Neuronal stem cell (in vitro differentiated cells): Measurements from ENCODE around the gene GPR162.

Experiments
- DNase-seq: peaks from one replicate; pipeline ENCODE4 v3.0.0-alpha.2; 2013; ENCODE audit warnings: low spot score
- H2AFZ ChIP-seq: one replicate; pipeline ENCODE4 v1.6.1; 2013; ENCODE audit warnings: mild to moderate bottlenecking, low read length, inconsistent platforms
- H2AK5ac ChIP-seq: 2 replicates; pipeline ENCODE4 v1.6.1; 2013; ENCODE audit warnings: low read depth, mild to moderate bottlenecking, inconsistent platforms, low read length, moderate library complexity, mixed read lengths
- H2BK120ac ChIP-seq: 2 replicates; pipeline ENCODE4 v1.6.1; 2013; ENCODE audit warnings: low read depth, mild to moderate bottlenecking, inconsistent platforms, low read length, moderate library complexity, mixed read lengths
- H2BK12ac ChIP-seq: one replicate; pipeline ENCODE4 v1.6.1; 2013; ENCODE audit warnings: low read length, inconsistent platforms
- H2BK15ac ChIP-seq: 2 replicates; pipeline ENCODE4 v1.6.1; 2013; ENCODE audit warnings: mild to moderate bottlenecking, low read length, inconsistent platforms, mixed read lengths
- H2BK5ac ChIP-seq: one replicate; pipeline ENCODE4 v1.6.1; 2013; ENCODE audit warnings: inconsistent platforms, mild to moderate bottlenecking, low read length, moderate library complexity
- H3K14ac ChIP-seq: one replicate; pipeline ENCODE4 v1.6.1; 2013; ENCODE audit warnings: low read length, inconsistent platforms
- H3K18ac ChIP-seq: 2 replicates; pipeline ENCODE4 v1.6.1; 2013; ENCODE audit warnings: low read length, inconsistent platforms
- H3K23ac ChIP-seq: 2 replicates; pipeline ENCODE4 v1.6.1; 2013; ENCODE audit warnings: low read depth, mild to moderate bottlenecking, mixed read lengths, low read length, inconsistent platforms; ENCODE audit not compliant: poor library complexity
- H3K27ac ChIP-seq: replicated peaks from 3 replicates; pipeline ENCODE4 v1.5.1; 2013; ENCODE audit warnings: low read length, inconsistent platforms
- H3K27me3 ChIP-seq, 3 experiments: 2 replicates each; pipeline ENCODE4 v1.6.1; 2013; ENCODE audit warnings: low read length in 3 of 3, mild to moderate bottlenecking in 2 of 3, inconsistent platforms in 1 of 3, low read depth in 1 of 3, mixed read lengths in 1 of 3, moderate library complexity in 1 of 3; ENCODE audit not compliant: control insufficient read depth in 3 of 3, insufficient read depth in 3 of 3
- H3K36me3 ChIP-seq, 2 donors: replicated peaks in 1 of 2; 2 replicates each; pipeline ENCODE4 v1.6.1; 2013; ENCODE audit warnings: low read length in 2 of 2; ENCODE audit not compliant: control insufficient read depth in 2 of 2, insufficient read depth in 2 of 2
- H3K4ac ChIP-seq: 2 replicates; pipeline ENCODE4 v1.6.1; 2013; ENCODE audit warnings: inconsistent platforms, mild to moderate bottlenecking, low read length, moderate library complexity
- H3K4me1 ChIP-seq, 2 donors: 1 replicate in 1 of 2; 2 replicates in 1 of 2; pipeline ENCODE4 v1.6.1; 2013; ENCODE audit warnings: low read length in 2 of 2, low read depth in 1 of 2; ENCODE audit not compliant: control insufficient read depth in 2 of 2, insufficient read depth in 1 of 2
- H3K4me2 ChIP-seq: one replicate; pipeline ENCODE4 v1.6.1; 2013; ENCODE audit warnings: mild to moderate bottlenecking, low read length, inconsistent platforms; ENCODE audit not compliant: insufficient read depth, poor library complexity, severe bottlenecking
- H3K4me3 ChIP-seq, 2 donors: 2 replicates each; pipeline ENCODE4 v1.5.1; 2013; ENCODE audit warnings: low read length in 2 of 2, mild to moderate bottlenecking in 2 of 2, inconsistent platforms in 1 of 2, moderate library complexity in 1 of 2
- H3K79me1 ChIP-seq: one replicate; pipeline ENCODE4 v1.6.1; 2013; ENCODE audit warnings: low read depth, mild to moderate bottlenecking, inconsistent platforms, low read length, moderate library complexity
- H3K9ac ChIP-seq: one replicate; pipeline ENCODE4 v1.6.1; 2013; ENCODE audit warnings: mild to moderate bottlenecking, low read depth, low read length, inconsistent platforms; ENCODE audit not compliant: poor library complexity
- H3K9me3 ChIP-seq, 2 donors: replicated peaks in 1 of 2; 2 replicates each; pipeline versions ENCODE3 to v1.6.1; 2013; ENCODE audit warnings: low read length in 2 of 2, mild to moderate bottlenecking in 2 of 2, inconsistent platforms in 1 of 2, low read depth in 1 of 2, mixed read lengths in 1 of 2, moderate library complexity in 1 of 2; ENCODE audit not compliant: control insufficient read depth in 2 of 2, insufficient read depth in 1 of 2
- H4K8ac ChIP-seq: one replicate; pipeline ENCODE4 v1.6.1; 2013; ENCODE audit warnings: low read depth, mild to moderate bottlenecking, inconsistent platforms, low read length, moderate library complexity
- H4K91ac ChIP-seq: one replicate; pipeline ENCODE4 v1.6.1; 2013; ENCODE audit warnings: low read length, low read depth, mild to moderate bottlenecking, inconsistent platforms; ENCODE audit not compliant: poor library complexity
- WGBS, 2 donors: extraction: QIAGEN DNeasy Blood & Tissue Kit; methylation state at CpG; one replicate each; pipeline ENCODE4 v1.1.7; 2013; ENCODE audit warnings: missing lambda C conversion rate in 2 of 2, mixed read lengths in 1 of 2; ENCODE audit not compliant: insufficient read length in 2 of 2, insufficient replicate concordance in 1 of 2; ENCODE audit errors: extremely low coverage in 2 of 2; 5-methylcytosine and 5-hydroxymethylcytosine counted together

The GPR162 gene

DNA sequence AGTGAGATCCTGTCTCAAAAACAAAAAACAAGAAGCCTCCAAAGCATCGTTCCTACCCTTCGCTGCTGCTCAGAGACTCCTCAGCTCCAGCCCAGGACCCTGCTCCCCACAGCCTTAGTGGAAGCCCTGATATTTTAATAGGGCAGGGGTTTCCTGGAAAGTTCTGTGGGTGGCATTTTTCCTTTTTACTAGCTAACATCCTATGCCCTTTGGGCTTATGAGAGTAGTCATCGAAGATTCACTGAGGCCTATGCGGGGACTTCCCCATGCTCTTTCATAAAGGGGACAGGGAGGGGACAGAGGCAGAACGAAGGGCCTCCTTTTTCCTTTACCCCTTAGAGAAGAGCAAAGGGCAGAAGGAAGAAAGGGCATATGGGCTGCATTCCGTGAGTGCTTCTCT lies 41.0 kb upstream of the GPR162 start:
- Histone ChIP-seq H2BK15ac (peak overlapping the region; percentile 53), H3K27me3 (no peaks in the 10 kb centered on the region), H3K9me3 (no peaks in the 10 kb centered on the region), H3K4ac (no peak overlapping the region), H3K27ac (no peak overlapping the region), H2BK12ac (no peak overlapping the region), H2AFZ (peak overlapping the region; percentile 62), H3K23ac (no peak overlapping the region), H2BK5ac (no peak overlapping the region), H3K36me3 (peaks cover 4 to 22% of the 10 kb centered on the region in 2 donors), H3K4me3 (no peak overlapping the region), H3K18ac (no peak overlapping the region), H4K91ac (no peak overlapping the region), H2AK5ac (no peak overlapping the region), H3K4me1 (peaks cover 16 to 27% of the 10 kb centered on the region in 2 donors), H3K79me1 (no peaks in the 10 kb centered on the region), H4K8ac (no peak overlapping the region), H3K14ac (no peak overlapping the region), H3K4me2 (no peak overlapping the region), H3K9ac (no peak overlapping the region), H2BK120ac (no peak overlapping the region)
- no CpG with 5 or more reads among the region's 6 CpGs for WGBS, 2 donors
- DNase-seq = no peak

DNA sequence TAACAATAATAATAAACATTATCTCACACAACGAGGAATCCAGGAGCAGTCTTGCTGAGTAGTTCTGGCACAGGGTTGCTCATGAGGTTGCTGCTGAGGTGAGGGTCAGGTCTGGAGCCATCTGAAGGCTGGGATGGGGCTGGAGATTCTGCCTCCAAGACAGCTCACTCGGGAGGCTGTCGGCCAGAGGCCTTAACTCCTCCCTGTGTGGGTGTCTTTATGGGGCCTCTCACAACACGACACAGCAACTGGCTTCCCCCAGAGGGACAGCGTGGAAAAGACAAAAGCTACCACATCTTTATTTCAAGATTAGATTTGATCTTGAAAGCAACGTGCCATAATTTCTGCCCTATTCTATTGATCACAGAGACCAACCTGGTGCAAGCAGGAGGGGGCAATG lies 39.5 kb upstream of the GPR162 start:
- no CpG with 5 or more reads among the region's 6 CpGs for WGBS, 2 donors
- H2AFZ ChIP-seq = peak overlapping the region; percentile 12
- peaks cover 0 to 7% of the 10 kb centered on the region in 2 donors for H3K36me3 ChIP-seq
- H2BK120ac ChIP-seq = no peak overlapping the region
- no peak overlapping the region for H3K23ac ChIP-seq
- DNase-seq = no peak
- H2BK5ac ChIP-seq = no peak overlapping the region
- H2BK15ac ChIP-seq = no peak overlapping the region
- H3K4ac ChIP-seq = no peak overlapping the region
- H3K27ac ChIP-seq = no peak overlapping the region
- peaks cover 19 to 36% of the 10 kb centered on the region in 2 donors for H3K4me1 ChIP-seq
- no peak overlapping the region for H4K8ac ChIP-seq
- no peak overlapping the region for H3K9ac ChIP-seq
- H3K18ac ChIP-seq = peak overlapping the region; percentile 29
- no peaks in the 10 kb centered on the region for H3K9me3 ChIP-seq
- H3K79me1 ChIP-seq = no peaks in the 10 kb centered on the region
- no peak overlapping the region for H2BK12ac ChIP-seq
- no peak overlapping the region for H3K4me2 ChIP-seq
- H3K27me3 ChIP-seq = no peaks in the 10 kb centered on the region
- no peak overlapping the region for H3K14ac ChIP-seq
- peak overlapping the region; percentile 53 for H2AK5ac ChIP-seq
- no peak overlapping the region for H4K91ac ChIP-seq
- H3K4me3 ChIP-seq = no peak overlapping the region

DNA sequence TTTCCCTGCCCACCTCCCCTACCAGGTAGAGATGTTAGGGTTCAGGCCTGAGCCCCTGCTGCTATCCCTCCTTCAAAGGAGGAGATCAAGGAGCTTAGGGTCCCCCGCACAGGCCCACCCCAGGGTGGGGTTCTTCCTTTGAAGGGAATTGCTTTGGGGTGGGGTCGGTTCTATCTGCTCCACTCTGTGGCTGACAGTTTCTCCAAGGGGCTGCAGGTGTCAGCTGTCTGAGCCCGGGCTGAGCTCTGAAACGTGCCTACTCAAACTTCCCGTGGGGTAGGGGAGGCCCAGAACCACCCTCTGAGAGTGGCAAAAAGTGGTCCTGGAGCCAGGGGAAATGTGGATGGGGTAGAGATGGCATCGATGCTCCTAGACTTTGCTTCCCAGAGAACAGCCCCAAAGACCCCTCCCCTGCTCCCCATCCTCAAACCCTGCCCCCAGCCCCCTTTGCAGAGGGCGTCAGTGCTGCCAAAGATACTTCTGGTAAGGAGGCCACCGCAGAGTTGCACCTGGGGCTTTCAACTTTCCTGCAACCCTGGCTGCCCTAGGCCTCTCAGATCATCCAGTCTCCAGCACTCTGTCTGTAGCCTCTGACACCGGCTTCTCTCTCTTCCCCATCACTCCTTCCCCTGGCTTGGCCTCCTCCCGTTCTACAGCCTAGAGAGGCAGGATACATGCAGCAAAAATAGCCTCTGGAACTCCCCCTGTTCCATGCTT lies 38.6 kb upstream of the GPR162 start:
- Histone ChIP-seq H3K79me1 (no peaks in the 10 kb centered on the region), H2AK5ac (peak overlapping the region; percentile 53), H3K4me3 (no peak overlapping the region), H3K36me3 (no peaks in the 10 kb centered on the region), H4K91ac (no peak overlapping the region), H3K18ac (no peak overlapping the region), H3K4me1 (peaks cover 18 to 36% of the 10 kb centered on the region in 2 donors), H2AFZ (peak overlapping the region; percentile 79), H2BK5ac (no peak overlapping the region), H2BK12ac (no peak overlapping the region), H3K27ac (no peak overlapping the region), H2BK15ac (no peak overlapping the region), H3K4me2 (no peak overlapping the region), H2BK120ac (no peak overlapping the region), H3K9ac (no peak overlapping the region), H3K14ac (no peak overlapping the region), H3K23ac (no peak overlapping the region), H4K8ac (no peak overlapping the region), H3K9me3 (no peaks in the 10 kb centered on the region), H3K27me3 (no peaks in the 10 kb centered on the region), H3K4ac (no peak overlapping the region)
- WGBS, 2 donors = no CpG with 5 or more reads among the region's 10 CpGs
- DNase-seq = no peak

DNA sequence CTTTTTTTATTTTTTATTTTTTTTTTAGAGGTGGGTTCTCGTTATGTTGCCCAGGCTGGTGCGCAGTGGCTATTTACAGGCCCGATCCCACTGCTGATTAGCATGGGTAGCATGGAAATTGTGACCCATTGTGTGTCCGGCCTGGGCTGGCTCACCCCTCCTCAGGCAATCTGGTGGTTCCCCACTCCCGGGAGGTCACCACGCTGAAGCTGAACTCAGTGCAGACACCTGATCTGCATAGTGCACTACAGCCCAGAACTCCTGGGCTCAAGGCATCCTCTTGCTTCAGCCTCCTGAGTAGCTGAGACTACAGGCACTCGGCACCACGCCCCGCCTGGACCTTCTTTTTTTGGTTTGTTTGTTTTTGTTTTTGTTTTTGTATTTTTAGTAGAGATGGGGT lies 37.8 kb upstream of the GPR162 start:
- Histone ChIP-seq H3K4me1 (peaks cover 12 to 29% of the 10 kb centered on the region in 2 donors), H3K4ac (no peak overlapping the region), H3K4me3 (no peak overlapping the region), H2BK120ac (no peak overlapping the region), H3K27ac (no peak overlapping the region), H3K23ac (no peak overlapping the region), H3K9ac (peak overlapping the region; percentile 7), H4K91ac (no peak overlapping the region), H4K8ac (no peak overlapping the region), H3K4me2 (no peak overlapping the region), H3K18ac (peak overlapping the region; percentile 53), H3K36me3 (no peaks in the 10 kb centered on the region), H2AK5ac (peak overlapping the region; percentile 33), H2BK15ac (no peak overlapping the region), H2BK5ac (no peak overlapping the region), H3K9me3 (no peaks in the 10 kb centered on the region), H2BK12ac (no peak overlapping the region), H2AFZ (no peak overlapping the region), H3K14ac (no peak overlapping the region), H3K27me3 (no peaks in the 10 kb centered on the region), H3K79me1 (no peaks in the 10 kb centered on the region)
- DNase-seq = no peak
- no CpG with 5 or more reads among the region's 9 CpGs for WGBS, 2 donors
